OCI-LY3 (cell line): Measurements from ENCODE around the gene TM9SF2.

Experiments
- CTCF ChIP-seq: fragments of 200-600, 300-600 bp; sonication (generic); IDR thresholded peaks from 2 replicates; pipeline ENCODE4 v1.5.1; 2014; ENCODE audit warnings: antibody characterized with exemption, low read length, low read depth
- EZH2phosphoT487 ChIP-seq: fragments of 200-600 bp; shearing (Covaris generic); IDR thresholded peaks from 2 replicates; pipeline ENCODE4 v1.6.1; 2018; ENCODE audit warnings: antibody characterized with exemption, mixed run types, low read depth

GRCh38 chr13:99558570-99559180, 57.4 kb downstream of the TM9SF2 start:
- no peak for TF ChIP-seq CTCF
- no peak for TF ChIP-seq EZH2phosphoT487
